ENCODE measurements around the gene NOTO.

Gene NOTO

GRCh38 chr2:73257021-73257420 is 54.6 kb downstream of the NOTO start:
- Histone ChIP-seq H2AFZ (ENCODE audit: low read depth, low read length) (no peak overlapping the region), H3K9me3 (ENCODE audit: insufficient read depth, low read length, severe bottlenecking) (no peaks in the 10 kb centered on the region), H3K79me2 (ENCODE audit: insufficient read depth, low read length) (no peaks in the 10 kb centered on the region), H3K27me3 (ENCODE audit: insufficient read depth, low read length, poor library complexity) (no peaks in the 10 kb centered on the region), H3K27ac (ENCODE audit: low read length) (no peak overlapping the region; the same call in 1 of the 2 replicates), H3K4me2 (ENCODE audit: insufficient read depth, low read length) (no peak overlapping the region), H3K36me3 (ENCODE audit: insufficient read depth, low read length) (peaks cover 78% of the 10 kb centered on the region), H3K9ac (ENCODE audit: low read depth, low read length) (no peak overlapping the region), H3K4me1 (ENCODE audit: insufficient read depth, low read length) (no peaks in the 10 kb centered on the region), H4K20me1 (ENCODE audit: insufficient read depth, low read length) (peaks cover 23% of the 10 kb centered on the region; the same call in 1 of the 2 replicates), H3K4me3 (ENCODE audit: low read depth in 1 of 2, low read length in 2 of 2) (no peak overlapping the region)
- ATAC-seq (ENCODE audit: insufficient read depth, low read depth): no peak
- TF ChIP-seq CTCF (IDR thresholded peaks at IDR 0.05; ENCODE audit: borderline replicate concordance, extremely low read depth, low read length, poor library complexity, severe bottlenecking) (no peak), EZH2 (IDR thresholded peaks at IDR 0.05; ENCODE audit: borderline replicate concordance, low read depth, low read length, severe bottlenecking) (no peak)
- no peak for DNase-seq

- no peak overlapping the region; the same call in 1 of the 2 replicates for H3K27ac ChIP-seq (ENCODE audit: low read length)
- H3K36me3 ChIP-seq (ENCODE audit: insufficient read depth, low read length): peaks cover 78% of the 10 kb centered on the region
These were observed 55.2 kb downstream of the NOTO start for GRCh38 chr2:73257425-73258125.

GRCh38 chr2:73258186-73258912 is 56.0 kb downstream of the NOTO start:
- TF ChIP-seq CTCF (IDR thresholded peaks at IDR 0.05; ENCODE audit: borderline replicate concordance, extremely low read depth, low read length, poor library complexity, severe bottlenecking) (no peak), EZH2 (IDR thresholded peaks at IDR 0.05; ENCODE audit: borderline replicate concordance, low read depth, low read length, severe bottlenecking) (no peak)
- H3K27me3 ChIP-seq (ENCODE audit: insufficient read depth, low read length, poor library complexity): no peaks in the 10 kb centered on the region
- no peaks in the 10 kb centered on the region for H3K79me2 ChIP-seq (ENCODE audit: insufficient read depth, low read length)
- DNase-seq (no peak), ATAC-seq (ENCODE audit: insufficient read depth, low read depth) (no peak)
- no peak overlapping the region for H3K9ac ChIP-seq (ENCODE audit: low read depth, low read length)
- peaks cover 77% of the 10 kb centered on the region for H3K36me3 ChIP-seq (ENCODE audit: insufficient read depth, low read length)
- H3K4me2 ChIP-seq (ENCODE audit: insufficient read depth, low read length): no peak overlapping the region
- H3K27ac ChIP-seq (ENCODE audit: low read length): no peak overlapping the region
- H3K4me3 ChIP-seq (ENCODE audit: low read depth in 1 of 2, low read length in 2 of 2): no peak overlapping the region
- no peaks in the 10 kb centered on the region for H3K9me3 ChIP-seq (ENCODE audit: insufficient read depth, low read length, severe bottlenecking)
- peaks cover 23% of the 10 kb centered on the region; the same call in 1 of the 2 replicates for H4K20me1 ChIP-seq (ENCODE audit: insufficient read depth, low read length)
- no peaks in the 10 kb centered on the region for H3K4me1 ChIP-seq (ENCODE audit: insufficient read depth, low read length)
- no peak overlapping the region for H2AFZ ChIP-seq (ENCODE audit: low read depth, low read length)

More at GRCh38 chr2:73257425-73258125, 55.2 kb downstream of the NOTO start:
- no peak overlapping the region for H3K4me2 ChIP-seq (ENCODE audit: insufficient read depth, low read length)
- no peaks in the 10 kb centered on the region for H3K4me1 ChIP-seq (ENCODE audit: insufficient read depth, low read length)
- ATAC-seq (ENCODE audit: insufficient read depth, low read depth) (no peak), DNase-seq (peak; percentile 43)
- H3K27me3 ChIP-seq (ENCODE audit: insufficient read depth, low read length, poor library complexity): no peaks in the 10 kb centered on the region
- H3K9ac ChIP-seq (ENCODE audit: low read depth, low read length): no peak overlapping the region
- no peaks in the 10 kb centered on the region for H3K79me2 ChIP-seq (ENCODE audit: insufficient read depth, low read length)
- H2AFZ ChIP-seq (ENCODE audit: low read depth, low read length): no peak overlapping the region
- peaks cover 23% of the 10 kb centered on the region; the same call in 1 of the 2 replicates for H4K20me1 ChIP-seq (ENCODE audit: insufficient read depth, low read length)
- H3K4me3 ChIP-seq (ENCODE audit: low read depth in 1 of 2, low read length in 2 of 2): no peak overlapping the region
- TF ChIP-seq CTCF (IDR thresholded peaks at IDR 0.05; ENCODE audit: borderline replicate concordance, extremely low read depth, low read length, poor library complexity, severe bottlenecking): no peak
- no peak for TF ChIP-seq EZH2 (IDR thresholded peaks at IDR 0.05; ENCODE audit: borderline replicate concordance, low read depth, low read length, severe bottlenecking)
- H3K9me3 ChIP-seq (ENCODE audit: insufficient read depth, low read length, severe bottlenecking): no peaks in the 10 kb centered on the region

Measured in DND-41 (cell line).